Endometrium (tissue), 2 donors: Measurements from ENCODE around the gene SH3TC1.

Experiments
- FAIRE-seq: peaks from 2 replicates; lab custom pipeline; 2012; peaks lifted over from hg19 to GRCh38; lab: Jason Lieb, UNC
- donor health status: control.
- donor health status: control.

Gene SH3TC1

GRCh38 chr4:8244931-8245460, 45.9 kb downstream of the SH3TC1 start:
- FAIRE-seq = no peak

GRCh38 chr4:8245884-8246833, 47.1 kb downstream of the SH3TC1 start:
- no peak for FAIRE-seq

GRCh38 chr4:8247047-8247930, 48.2 kb downstream of the SH3TC1 start:
- no peak for FAIRE-seq

GRCh38 chr4:8248091-8248490, 49.0 kb downstream of the SH3TC1 start:
- FAIRE-seq = no peak

- no peak for FAIRE-seq
Observed at GRCh38 chr4:8250227-8250626, 51.1 kb downstream of the SH3TC1 start.

- no peak for FAIRE-seq
Observed at GRCh38 chr4:8250637-8251036, 51.5 kb downstream of the SH3TC1 start.

GRCh38 chr4:8251110-8251883, 52.2 kb downstream of the SH3TC1 start:
- no peak for FAIRE-seq

- FAIRE-seq = no peak
Observed at GRCh38 chr4:8252301-8253173, 53.4 kb downstream of the SH3TC1 start.

GRCh38 chr4:8254076-8254475, 55.0 kb downstream of the SH3TC1 start:
- no peak for FAIRE-seq

- FAIRE-seq = no peak
Observed at GRCh38 chr4:8255698-8256441, 56.8 kb downstream of the SH3TC1 start.

GRCh38 chr4:8257854-8258253, 58.8 kb downstream of the SH3TC1 start:
- FAIRE-seq = no peak

GRCh38 chr4:8258552-8259212, 59.6 kb downstream of the SH3TC1 start:
- FAIRE-seq = no peak

- FAIRE-seq = no peak
Observed at GRCh38 chr4:8259743-8260430, 60.8 kb downstream of the SH3TC1 start.

- no peak for FAIRE-seq
Observed at GRCh38 chr4:8260656-8261111, 61.6 kb downstream of the SH3TC1 start.

GRCh38 chr4:8261851-8262535, 62.9 kb downstream of the SH3TC1 start:
- no peak for FAIRE-seq

GRCh38 chr4:8262637-8263322, 63.7 kb downstream of the SH3TC1 start:
- no peak for FAIRE-seq

- no peak for FAIRE-seq
Observed at GRCh38 chr4:8263397-8263796, 64.3 kb downstream of the SH3TC1 start.

- no peak for FAIRE-seq
Observed at GRCh38 chr4:8264106-8264505, 65.0 kb downstream of the SH3TC1 start.
